NCI-H69 (cell line): ENCODE data around the gene DNASE1L1.

ENCODE experiments used
- DNase-seq: peaks from one replicate; lab custom pipeline; 2025; lab: John Stamatoyannopoulos, UW

DNASE1L1 gene

GRCh38 chrX:154367474-154368308 is 41.4 kb downstream of the DNASE1L1 start:
- no peak for DNase-seq

GRCh38 chrX:154366666-154367055 is 42.4 kb downstream of the DNASE1L1 start:
- no peak for DNase-seq

GRCh38 chrX:154365997-154366665 is 42.9 kb downstream of the DNASE1L1 start:
- no peak for DNase-seq

- no peak for DNase-seq
Observed at GRCh38 chrX:154365052-154365600, 43.9 kb downstream of the DNASE1L1 start.

GRCh38 chrX:154363706-154364439 is 45.2 kb downstream of the DNASE1L1 start:
- DNase-seq = no peak

- no peak for DNase-seq
Observed at GRCh38 chrX:154362085-154362742, 46.8 kb downstream of the DNASE1L1 start.

- DNase-seq = no peak
Observed at GRCh38 chrX:154360155-154360713, 48.8 kb downstream of the DNASE1L1 start.

GRCh38 chrX:154359362-154360154 is 49.5 kb downstream of the DNASE1L1 start:
- DNase-seq = no peak

- no peak for DNase-seq
Observed at GRCh38 chrX:154358829-154359228, 50.2 kb downstream of the DNASE1L1 start.

GRCh38 chrX:154358011-154358410 is 51.0 kb downstream of the DNASE1L1 start:
- no peak for DNase-seq

GRCh38 chrX:154357205-154357604 is 51.8 kb downstream of the DNASE1L1 start:
- no peak for DNase-seq

- no peak for DNase-seq
Observed at GRCh38 chrX:154356596-154356995, 52.5 kb downstream of the DNASE1L1 start.

GRCh38 chrX:154355776-154356140 is 53.3 kb downstream of the DNASE1L1 start:
- DNase-seq = no peak

GRCh38 chrX:154355094-154355775 is 53.8 kb downstream of the DNASE1L1 start:
- no peak for DNase-seq

GRCh38 chrX:154354516-154354915 is 54.5 kb downstream of the DNASE1L1 start:
- no peak for DNase-seq

- DNase-seq = no peak
Observed at GRCh38 chrX:154354013-154354412, 55.0 kb downstream of the DNASE1L1 start.

- DNase-seq = no peak
Observed at GRCh38 chrX:154353172-154353843, 55.7 kb downstream of the DNASE1L1 start.

GRCh38 chrX:154352466-154352865 is 56.6 kb downstream of the DNASE1L1 start:
- DNase-seq = no peak

- DNase-seq = no peak
Observed at GRCh38 chrX:154352012-154352401, 57.0 kb downstream of the DNASE1L1 start.
